ENCODE measurements around the gene PGBD5.

- TF ChIP-seq POLR2A (IDR thresholded peaks at IDR 0.05) (no peak), CTCF (IDR thresholded peaks at IDR 0.05) (no peak)
Observed at GRCh38 chr1:230303069-230303468, 123.1 kb downstream of the PGBD5 start.
